ENCODE results near the gene SLC27A3. TPM values are rescaled to one million over a fixed set of nuclear protein-coding genes. Genes with fewer than 3 reads are reported as not detected.

The SLC27A3 gene
- total RNA-seq, 1 experiment from 2014 or later = 5.0 TPM

- ChIA-PET CTCF (interaction anchor here (0.7 kb wide), 1 partner anchor 210 kb away, joined by 4 read pairs; the partner anchor contains the start of gene RAB13), POLR2A (ENCODE audit: low non-redundant PET) (no interaction called here)
- BruUV-seq (replicated peaks) = no TSS peak
- H3K27me3 ChIP-seq (replicated peaks; ENCODE audit: insufficient read depth, low read depth, low read length, poor library complexity) = no peaks in the 10 kb centered on the region
- H3K9me3 ChIP-seq (ENCODE audit: low read depth, low read length, poor library complexity, severe bottlenecking) = no peaks in the 10 kb centered on the region
- no peak overlapping the region for H3K27ac ChIP-seq (ENCODE audit: low read depth, low read length, poor library complexity, severe bottlenecking)
- H3K4me1 ChIP-seq (ENCODE audit: insufficient read depth, low read length, poor library complexity, severe bottlenecking) = peaks cover 14% of the 10 kb centered on the region
- H3K36me3 ChIP-seq (ENCODE audit: insufficient read depth, low read length, poor library complexity, severe bottlenecking) = peaks cover 14% of the 10 kb centered on the region
- peak overlapping the region; percentile 71 for H3K4me3 ChIP-seq (ENCODE audit: low read depth, low read length, poor library complexity, severe bottlenecking)
- intact Hi-C loops (cut with micrococcal nuclease; ENCODE audit: unreplicated experiment) = loop anchor here (10.0 kb wide), 1 partner anchor 262 kb away; no protein-coding TSS in a partner anchor
- no peak for DNase-seq (ENCODE audit: low spot score)
- no peak for TF ChIP-seq CTCF (conservative IDR thresholded peaks at IDR 0.05; ENCODE audit: low read depth, low read length)
- no peak for TF ChIP-seq EZH2 (IDR thresholded peaks at IDR 0.05; ENCODE audit: borderline replicate concordance, low read depth, low read length, poor library complexity, severe bottlenecking)
These were observed 1.1 kb downstream of the SLC27A3 start for GRCh38 chr1:153776352-153776751.

- Histone ChIP-seq H3K27me3 (replicated peaks; ENCODE audit: insufficient read depth, low read depth, low read length, poor library complexity) (no peaks in the 10 kb centered on the region), H3K4me3 (ENCODE audit: low read depth, low read length, poor library complexity, severe bottlenecking) (no peak overlapping the region), H3K27ac (ENCODE audit: low read depth, low read length, poor library complexity, severe bottlenecking) (no peak overlapping the region), H3K36me3 (ENCODE audit: insufficient read depth, low read length, poor library complexity, severe bottlenecking) (peaks cover 11% of the 10 kb centered on the region), H3K9me3 (ENCODE audit: low read depth, low read length, poor library complexity, severe bottlenecking) (no peaks in the 10 kb centered on the region), H3K4me1 (ENCODE audit: insufficient read depth, low read length, poor library complexity, severe bottlenecking) (peaks cover 14% of the 10 kb centered on the region)
- intact Hi-C loops (cut with micrococcal nuclease; ENCODE audit: unreplicated experiment) = loop anchor here (10.0 kb wide), 1 partner anchor 262 kb away; no protein-coding TSS in a partner anchor
- POLR2A ChIA-PET (ENCODE audit: low non-redundant PET) = interaction anchor here (0.5 kb wide), 1 partner anchor 219 kb away, joined by 3 read pairs; no protein-coding TSS in a partner anchor
- CTCF ChIA-PET = interaction anchor here (0.7 kb wide), 1 partner anchor 209 kb away, joined by 4 read pairs; the partner anchor contains the start of gene RAB13
- BruUV-seq (replicated peaks) = no TSS peak
- TF ChIP-seq EZH2 (IDR thresholded peaks at IDR 0.05; ENCODE audit: borderline replicate concordance, low read depth, low read length, poor library complexity, severe bottlenecking) (no peak), CTCF (conservative IDR thresholded peaks at IDR 0.05; ENCODE audit: low read depth, low read length) (no peak)
- DNase-seq (ENCODE audit: low spot score) = no peak
These were observed 1.7 kb downstream of the SLC27A3 start for GRCh38 chr1:153776845-153777370.

GRCh38 chr1:153777648-153778047, 2.4 kb downstream of the SLC27A3 start:
- POLR2A ChIA-PET (ENCODE audit: low non-redundant PET) = interaction anchor here (0.5 kb wide), 1 partner anchor 218 kb away, joined by 3 read pairs; no protein-coding TSS in a partner anchor
- DNase-seq (ENCODE audit: low spot score) = no peak

More at GRCh38 chr1:153777648-153778047, 2.4 kb downstream of the SLC27A3 start:
- Histone ChIP-seq H3K4me1 (ENCODE audit: insufficient read depth, low read length, poor library complexity, severe bottlenecking) (peaks cover 15% of the 10 kb centered on the region), H3K27ac (ENCODE audit: low read depth, low read length, poor library complexity, severe bottlenecking) (no peak overlapping the region), H3K9me3 (ENCODE audit: low read depth, low read length, poor library complexity, severe bottlenecking) (no peaks in the 10 kb centered on the region), H3K4me3 (ENCODE audit: low read depth, low read length, poor library complexity, severe bottlenecking) (no peak overlapping the region), H3K36me3 (ENCODE audit: insufficient read depth, low read length, poor library complexity, severe bottlenecking) (peaks cover 4% of the 10 kb centered on the region), H3K27me3 (replicated peaks; ENCODE audit: insufficient read depth, low read depth, low read length, poor library complexity) (no peaks in the 10 kb centered on the region)
- intact Hi-C loops (cut with micrococcal nuclease; ENCODE audit: unreplicated experiment) = loop anchor here (10.0 kb wide), 1 partner anchor 263 kb away; no protein-coding TSS in a partner anchor
- BruUV-seq (replicated peaks) = no TSS peak
- CTCF ChIA-PET = no interaction called here
- TF ChIP-seq CTCF (conservative IDR thresholded peaks at IDR 0.05; ENCODE audit: low read depth, low read length) (no peak), EZH2 (IDR thresholded peaks at IDR 0.05; ENCODE audit: borderline replicate concordance, low read depth, low read length, poor library complexity, severe bottlenecking) (no peak)

All from A673 (cell line).